Stimulated activated CD4-positive, alpha-beta T cell treated with anti-CD3 and anti-CD28 coated beads, Interleukin-15, amount 100 ng/mL, for 24 hours (primary cell): ENCODE measurements around the gene FAM167B.
"Not testable (repeated sequence)": the region's sequence is repeated elsewhere in the genome, so short reads cannot be mapped to it uniquely, and the experiment has no call there.

Experiments
- DNase-seq: peaks from one replicate; pipeline ENCODE4 v3.0.0-alpha.2; 2020

Gene FAM167B

GRCh38 chr1:32263744-32264143, 16.7 kb downstream of the FAM167B start:
- no peak for DNase-seq

- no peak for DNase-seq
Measured at GRCh38 chr1:32265846-32266245, 18.8 kb downstream of the FAM167B start.

GRCh38 chr1:32266921-32267591, 20.0 kb downstream of the FAM167B start:
- peak; percentile 35 for DNase-seq

GRCh38 chr1:32269744-32270143, 22.7 kb downstream of the FAM167B start:
- no peak for DNase-seq

- no peak for DNase-seq
Measured at GRCh38 chr1:32272557-32273390, 25.8 kb downstream of the FAM167B start.

- DNase-seq, result peak; percentile 89
Measured at GRCh38 chr1:32273391-32274208, 26.6 kb downstream of the FAM167B start.

- peak; percentile 14 for DNase-seq
Measured at GRCh38 chr1:32274646-32275340, 27.8 kb downstream of the FAM167B start.

- DNase-seq, result no peak
Measured at GRCh38 chr1:32275424-32275823, 28.4 kb downstream of the FAM167B start.

GRCh38 chr1:32276032-32276782, 29.2 kb downstream of the FAM167B start:
- no peak for DNase-seq

- DNase-seq, result not testable (repeated sequence)
Measured at GRCh38 chr1:32284777-32285176, 37.8 kb downstream of the FAM167B start.

- no peak for DNase-seq
Measured at GRCh38 chr1:32285658-32286057, 38.6 kb downstream of the FAM167B start.

GRCh38 chr1:32286763-32287162, 39.7 kb downstream of the FAM167B start:
- DNase-seq, result no peak

GRCh38 chr1:32289256-32289655, 42.2 kb downstream of the FAM167B start:
- DNase-seq, result no peak

GRCh38 chr1:32291145-32291707, 44.2 kb downstream of the FAM167B start:
- DNase-seq, result no peak

- DNase-seq, result peak; percentile 98
Measured at GRCh38 chr1:32291708-32292538, 44.9 kb downstream of the FAM167B start, which contains the start of gene HDAC1. HDAC1 (plus strand) TSS chr1:32292083; CDS start chr1:32292170, 87 bp downstream.

- not testable (repeated sequence) for DNase-seq
Measured at GRCh38 chr1:32298211-32298610, 51.2 kb downstream of the FAM167B start.
